Neuronal stem cell (in vitro differentiated cells): Measurements from ENCODE around the gene KRTAP1-5.
A peak's percentile ranks its signal among the peaks of the same experiment; 100 is the strongest.
"Not testable (repeated sequence)": the region's sequence is repeated elsewhere in the genome, so short reads cannot be mapped to it uniquely, and the experiment has no call there.

Experiments
- DNase-seq: peaks from one replicate; pipeline ENCODE4 v3.0.0-alpha.2; 2013; ENCODE audit warnings: low spot score
- H2AFZ ChIP-seq: one replicate; pipeline ENCODE4 v1.6.1; 2013; ENCODE audit warnings: mild to moderate bottlenecking, low read length, inconsistent platforms
- H2AK5ac ChIP-seq: 2 replicates; pipeline ENCODE4 v1.6.1; 2013; ENCODE audit warnings: low read depth, mild to moderate bottlenecking, inconsistent platforms, low read length, moderate library complexity, mixed read lengths
- H2BK120ac ChIP-seq: 2 replicates; pipeline ENCODE4 v1.6.1; 2013; ENCODE audit warnings: low read depth, mild to moderate bottlenecking, inconsistent platforms, low read length, moderate library complexity, mixed read lengths
- H2BK12ac ChIP-seq: one replicate; pipeline ENCODE4 v1.6.1; 2013; ENCODE audit warnings: low read length, inconsistent platforms
- H2BK15ac ChIP-seq: 2 replicates; pipeline ENCODE4 v1.6.1; 2013; ENCODE audit warnings: mild to moderate bottlenecking, low read length, inconsistent platforms, mixed read lengths
- H2BK5ac ChIP-seq: one replicate; pipeline ENCODE4 v1.6.1; 2013; ENCODE audit warnings: inconsistent platforms, mild to moderate bottlenecking, low read length, moderate library complexity
- H3K14ac ChIP-seq: one replicate; pipeline ENCODE4 v1.6.1; 2013; ENCODE audit warnings: low read length, inconsistent platforms
- H3K18ac ChIP-seq: 2 replicates; pipeline ENCODE4 v1.6.1; 2013; ENCODE audit warnings: low read length, inconsistent platforms
- H3K23ac ChIP-seq: 2 replicates; pipeline ENCODE4 v1.6.1; 2013; ENCODE audit warnings: low read depth, mild to moderate bottlenecking, mixed read lengths, low read length, inconsistent platforms; ENCODE audit not compliant: poor library complexity
- H3K27ac ChIP-seq: replicated peaks from 3 replicates; pipeline ENCODE4 v1.5.1; 2013; ENCODE audit warnings: low read length, inconsistent platforms
- H3K27me3 ChIP-seq, 3 experiments: 2 replicates each; pipeline ENCODE4 v1.6.1; 2013; ENCODE audit warnings: low read length in 3 of 3, mild to moderate bottlenecking in 2 of 3, inconsistent platforms in 1 of 3, low read depth in 1 of 3, mixed read lengths in 1 of 3, moderate library complexity in 1 of 3; ENCODE audit not compliant: control insufficient read depth in 3 of 3, insufficient read depth in 3 of 3
- H3K36me3 ChIP-seq, 2 donors: replicated peaks in 1 of 2; 2 replicates each; pipeline ENCODE4 v1.6.1; 2013; ENCODE audit warnings: low read length in 2 of 2; ENCODE audit not compliant: control insufficient read depth in 2 of 2, insufficient read depth in 2 of 2
- H3K4ac ChIP-seq: 2 replicates; pipeline ENCODE4 v1.6.1; 2013; ENCODE audit warnings: inconsistent platforms, mild to moderate bottlenecking, low read length, moderate library complexity
- H3K4me1 ChIP-seq, 2 donors: 1 replicate in 1 of 2; 2 replicates in 1 of 2; pipeline ENCODE4 v1.6.1; 2013; ENCODE audit warnings: low read length in 2 of 2, low read depth in 1 of 2; ENCODE audit not compliant: control insufficient read depth in 2 of 2, insufficient read depth in 1 of 2
- H3K4me2 ChIP-seq: one replicate; pipeline ENCODE4 v1.6.1; 2013; ENCODE audit warnings: mild to moderate bottlenecking, low read length, inconsistent platforms; ENCODE audit not compliant: insufficient read depth, poor library complexity, severe bottlenecking
- H3K4me3 ChIP-seq, 2 donors: 2 replicates each; pipeline ENCODE4 v1.5.1; 2013; ENCODE audit warnings: low read length in 2 of 2, mild to moderate bottlenecking in 2 of 2, inconsistent platforms in 1 of 2, moderate library complexity in 1 of 2
- H3K79me1 ChIP-seq: one replicate; pipeline ENCODE4 v1.6.1; 2013; ENCODE audit warnings: low read depth, mild to moderate bottlenecking, inconsistent platforms, low read length, moderate library complexity
- H3K9ac ChIP-seq: one replicate; pipeline ENCODE4 v1.6.1; 2013; ENCODE audit warnings: mild to moderate bottlenecking, low read depth, low read length, inconsistent platforms; ENCODE audit not compliant: poor library complexity
- H3K9me3 ChIP-seq, 2 donors: replicated peaks in 1 of 2; 2 replicates each; pipeline versions ENCODE3 to v1.6.1; 2013; ENCODE audit warnings: low read length in 2 of 2, mild to moderate bottlenecking in 2 of 2, inconsistent platforms in 1 of 2, low read depth in 1 of 2, mixed read lengths in 1 of 2, moderate library complexity in 1 of 2; ENCODE audit not compliant: control insufficient read depth in 2 of 2, insufficient read depth in 1 of 2
- H4K8ac ChIP-seq: one replicate; pipeline ENCODE4 v1.6.1; 2013; ENCODE audit warnings: low read depth, mild to moderate bottlenecking, inconsistent platforms, low read length, moderate library complexity
- H4K91ac ChIP-seq: one replicate; pipeline ENCODE4 v1.6.1; 2013; ENCODE audit warnings: low read length, low read depth, mild to moderate bottlenecking, inconsistent platforms; ENCODE audit not compliant: poor library complexity
- WGBS, 2 donors: extraction: QIAGEN DNeasy Blood & Tissue Kit; methylation state at CpG; one replicate each; pipeline ENCODE4 v1.1.7; 2013; ENCODE audit warnings: missing lambda C conversion rate in 2 of 2, mixed read lengths in 1 of 2; ENCODE audit not compliant: insufficient read length in 2 of 2, insufficient replicate concordance in 1 of 2; ENCODE audit errors: extremely low coverage in 2 of 2; 5-methylcytosine and 5-hydroxymethylcytosine counted together

Gene KRTAP1-5

GRCh38 chr17:40999563-40999962, 27.4 kb downstream of the KRTAP1-5 start, which contains the start of gene KRTAP3-2:
TSS of gene KRTAP3-2 (minus strand) at chr17:40999906. CDS start at chr17:40999853, 53 bp downstream.
- not testable (repeated sequence) for H3K23ac ChIP-seq, H2AK5ac ChIP-seq, H2BK15ac ChIP-seq, H3K27ac ChIP-seq, H3K4me2 ChIP-seq, DNase-seq, H3K9me3 ChIP-seq, H3K27me3 ChIP-seq, H3K14ac ChIP-seq, H3K4me1 ChIP-seq, H3K18ac ChIP-seq, H3K36me3 ChIP-seq, H4K91ac ChIP-seq, H3K4ac ChIP-seq, H2BK120ac ChIP-seq, H2BK5ac ChIP-seq, H3K9ac ChIP-seq, H3K79me1 ChIP-seq, H2AFZ ChIP-seq
- no CpG with 5 or more reads among the region's 6 CpGs for WGBS, 2 donors
- H4K8ac ChIP-seq: peak within 1 kb of the TSS; percentile 82
- H2BK12ac ChIP-seq: peak within 1 kb of the TSS; percentile 14
- peak within 1 kb of the TSS in 1 of 2 donors; percentile 67 for H3K4me3 ChIP-seq

DNA sequence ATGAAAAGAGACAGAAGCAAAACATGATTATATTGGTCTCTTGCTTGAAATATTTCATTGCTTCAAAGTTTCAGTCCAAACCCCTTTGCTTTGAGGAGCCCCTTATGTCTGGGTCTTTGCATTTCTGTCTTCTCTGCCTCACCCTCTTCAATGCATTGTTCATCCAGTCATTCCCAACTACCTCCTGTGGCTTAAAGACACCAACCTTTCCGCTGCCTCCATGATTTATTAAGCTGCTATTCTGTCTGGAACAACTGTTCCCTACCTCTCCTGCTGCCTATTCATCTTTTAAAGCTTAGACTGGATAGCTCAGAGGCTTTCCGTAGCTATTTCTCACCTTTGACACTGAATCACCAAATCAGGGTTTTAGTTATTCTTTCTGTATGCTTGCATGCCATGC, 29.6 kb downstream of the KRTAP1-5 start:
- Histone ChIP-seq H3K9ac (no peak overlapping the region), H3K27ac (no peak overlapping the region), H2BK12ac (no peak overlapping the region), H3K4me3 (no peak overlapping the region), H3K36me3 (no peaks in the 10 kb centered on the region), H3K9me3 (no peaks in the 10 kb centered on the region), H3K18ac (no peak overlapping the region), H4K91ac (no peak overlapping the region), H3K27me3 (peaks cover 0 to 3% (median 0%) of the 10 kb centered on the region in 3 experiments), H3K23ac (no peak overlapping the region), H2BK15ac (no peak overlapping the region), H3K4me2 (no peak overlapping the region), H2AFZ (no peak overlapping the region), H2AK5ac (no peak overlapping the region), H3K4ac (no peak overlapping the region), H2BK5ac (no peak overlapping the region), H3K79me1 (no peaks in the 10 kb centered on the region), H3K4me1 (peaks cover 0 to 2% of the 10 kb centered on the region in 2 donors), H3K14ac (no peak overlapping the region), H2BK120ac (no peak overlapping the region), H4K8ac (no peak overlapping the region)
- no CpG with 5 or more reads among the region's 2 CpGs for WGBS, 2 donors
- no peak for DNase-seq

DNA sequence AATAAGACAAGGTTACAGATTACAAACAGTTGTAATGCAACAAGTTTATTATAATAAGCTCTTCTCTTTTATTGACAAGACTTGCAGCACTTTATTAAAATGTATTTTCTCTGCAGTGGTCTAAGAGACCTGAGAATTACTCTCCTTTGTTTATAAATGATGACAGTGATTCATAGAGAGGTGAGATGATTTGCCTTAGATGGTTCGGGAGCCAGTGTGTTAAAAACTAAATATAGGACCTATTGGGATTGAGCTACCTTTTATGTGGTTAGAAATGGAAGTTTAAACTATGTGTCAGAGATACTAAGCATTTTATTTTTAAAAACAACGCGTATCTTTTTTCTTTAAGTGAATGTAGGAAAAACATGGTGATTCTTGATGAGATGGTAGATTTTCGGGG, 30.2 kb downstream of the KRTAP1-5 start:
- no peak overlapping the region for H3K27ac ChIP-seq
- H2BK12ac ChIP-seq: no peak overlapping the region
- no peak overlapping the region for H2AK5ac ChIP-seq
- H3K23ac ChIP-seq: no peak overlapping the region
- H3K9ac ChIP-seq: no peak overlapping the region
- no peak overlapping the region for H3K4ac ChIP-seq
- no peaks in the 10 kb centered on the region for H3K79me1 ChIP-seq
- H3K4me1 ChIP-seq: peaks cover 0 to 2% of the 10 kb centered on the region in 2 donors
- H3K9me3 ChIP-seq: no peaks in the 10 kb centered on the region
- H3K4me3 ChIP-seq: no peak overlapping the region
- no peak overlapping the region for H2BK5ac ChIP-seq
- no peak overlapping the region for H4K91ac ChIP-seq
- H3K27me3 ChIP-seq: peaks cover 0 to 3% (median 0%) of the 10 kb centered on the region in 3 experiments
- H3K4me2 ChIP-seq: no peak overlapping the region
- H3K36me3 ChIP-seq: no peaks in the 10 kb centered on the region
- H2BK15ac ChIP-seq: no peak overlapping the region
- DNase-seq: no peak
- no peak overlapping the region for H3K18ac ChIP-seq
- WGBS, 2 donors: no CpG with 5 or more reads among the region's 4 CpGs
- no peak overlapping the region for H4K8ac ChIP-seq
- H2AFZ ChIP-seq: no peak overlapping the region
- no peak overlapping the region for H3K14ac ChIP-seq
- H2BK120ac ChIP-seq: no peak overlapping the region

- Histone ChIP-seq H2BK120ac (no peak overlapping the region), H4K8ac (no peak overlapping the region), H3K4me3 (no peak overlapping the region), H3K79me1 (no peaks in the 10 kb centered on the region), H2AK5ac (no peak overlapping the region), H3K18ac (no peak overlapping the region), H3K23ac (no peak overlapping the region), H4K91ac (no peak overlapping the region), H2BK15ac (no peak overlapping the region), H3K4me2 (no peak overlapping the region), H2BK12ac (no peak overlapping the region), H3K27me3 (peaks cover 0 to 3% (median 0%) of the 10 kb centered on the region in 3 experiments), H2BK5ac (no peak overlapping the region), H3K36me3 (no peaks in the 10 kb centered on the region), H3K9ac (no peak overlapping the region), H3K9me3 (no peaks in the 10 kb centered on the region), H3K27ac (no peak overlapping the region), H2AFZ (no peak overlapping the region), H3K14ac (no peak overlapping the region), H3K4ac (no peak overlapping the region), H3K4me1 (peaks cover 0 to 2% of the 10 kb centered on the region in 2 donors)
- no CpG with 5 or more reads among the region's 1 CpG for WGBS, 2 donors
- DNase-seq: no peak
Observed at GRCh38 chr17:40995116-40995515, 31.9 kb downstream of the KRTAP1-5 start.
